ENCODE data around the gene HMGXB4.

GRCh38 chr22:35257002-35257320, 332 bp upstream of the HMGXB4 start:
- TF ChIP-seq CTCF (IDR thresholded peaks at IDR 0.05; ENCODE audit: borderline replicate concordance, extremely low read depth, low read length, poor library complexity, severe bottlenecking) (no peak), EZH2 (IDR thresholded peaks at IDR 0.05; ENCODE audit: borderline replicate concordance, low read depth, low read length, severe bottlenecking) (no peak)

Data from DND-41 (cell line).